22Rv1 (cell line): ENCODE results near the gene AP1M1.

Experiments
- H3K27ac ChIP-seq: fragments of 450-650 bp; 2 replicates; pipeline ENCODE4 v1.5.1; 2017
- ZFX ChIP-seq: fragments of 450-650 bp; IDR thresholded peaks from 2 replicates; pipeline ENCODE4 v1.6.1; 2017; ENCODE audit warnings: antibody characterized with exemption, borderline replicate concordance
- TF ChIP-seq, protein P1 (sequence below): fragments of 450-650 bp; IDR thresholded peaks from 2 replicates; pipeline ENCODE4 v1.5.1; 2017; ENCODE audit warnings: mild to moderate bottlenecking

AP1M1 gene

DNA sequence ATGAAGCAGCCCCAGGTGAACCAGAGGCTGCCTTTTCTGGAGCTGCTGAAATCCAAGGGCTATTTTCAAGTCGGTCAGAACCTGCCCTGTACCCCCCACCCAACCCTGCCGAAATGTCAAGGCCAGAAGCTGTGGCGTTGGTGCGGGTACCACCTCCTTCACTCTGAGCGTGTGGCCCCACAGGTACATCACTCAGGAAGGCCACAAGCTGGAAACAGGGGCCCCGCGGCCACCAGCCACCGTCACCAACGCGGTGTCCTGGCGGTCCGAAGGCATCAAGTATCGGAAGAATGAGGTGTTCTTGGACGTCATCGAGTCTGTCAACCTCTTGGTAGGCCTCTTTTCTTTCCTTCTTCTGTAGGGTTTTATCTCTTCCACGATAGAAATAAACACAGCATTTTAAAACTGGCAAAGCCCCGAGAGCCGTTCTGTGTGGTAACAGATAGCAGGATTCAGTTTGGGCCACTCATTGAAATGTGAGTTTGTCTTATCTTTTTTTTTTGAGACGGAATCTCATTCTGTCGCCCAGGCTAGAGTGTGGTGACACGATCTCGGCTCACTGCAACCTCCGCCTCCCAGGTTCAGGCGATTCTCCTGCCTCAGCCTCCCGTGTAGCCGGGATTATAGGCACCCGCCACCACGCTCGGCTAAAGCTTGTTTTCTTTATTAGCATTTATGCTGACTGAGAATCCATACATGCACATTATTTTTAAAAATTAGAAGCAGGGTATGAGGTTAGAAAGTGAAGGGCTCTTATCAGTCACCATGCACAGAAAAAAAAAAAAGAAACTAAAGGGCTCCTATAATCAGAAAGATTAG lies 11.3 kb downstream of the AP1M1 start:
- TF ChIP-seq, protein P1, sequence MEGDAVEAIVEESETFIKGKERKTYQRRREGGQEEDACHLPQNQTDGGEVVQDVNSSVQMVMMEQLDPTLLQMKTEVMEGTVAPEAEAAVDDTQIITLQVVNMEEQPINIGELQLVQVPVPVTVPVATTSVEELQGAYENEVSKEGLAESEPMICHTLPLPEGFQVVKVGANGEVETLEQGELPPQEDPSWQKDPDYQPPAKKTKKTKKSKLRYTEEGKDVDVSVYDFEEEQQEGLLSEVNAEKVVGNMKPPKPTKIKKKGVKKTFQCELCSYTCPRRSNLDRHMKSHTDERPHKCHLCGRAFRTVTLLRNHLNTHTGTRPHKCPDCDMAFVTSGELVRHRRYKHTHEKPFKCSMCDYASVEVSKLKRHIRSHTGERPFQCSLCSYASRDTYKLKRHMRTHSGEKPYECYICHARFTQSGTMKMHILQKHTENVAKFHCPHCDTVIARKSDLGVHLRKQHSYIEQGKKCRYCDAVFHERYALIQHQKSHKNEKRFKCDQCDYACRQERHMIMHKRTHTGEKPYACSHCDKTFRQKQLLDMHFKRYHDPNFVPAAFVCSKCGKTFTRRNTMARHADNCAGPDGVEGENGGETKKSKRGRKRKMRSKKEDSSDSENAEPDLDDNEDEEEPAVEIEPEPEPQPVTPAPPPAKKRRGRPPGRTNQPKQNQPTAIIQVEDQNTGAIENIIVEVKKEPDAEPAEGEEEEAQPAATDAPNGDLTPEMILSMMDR = no peak
- no peak for TF ChIP-seq ZFX

DNA sequence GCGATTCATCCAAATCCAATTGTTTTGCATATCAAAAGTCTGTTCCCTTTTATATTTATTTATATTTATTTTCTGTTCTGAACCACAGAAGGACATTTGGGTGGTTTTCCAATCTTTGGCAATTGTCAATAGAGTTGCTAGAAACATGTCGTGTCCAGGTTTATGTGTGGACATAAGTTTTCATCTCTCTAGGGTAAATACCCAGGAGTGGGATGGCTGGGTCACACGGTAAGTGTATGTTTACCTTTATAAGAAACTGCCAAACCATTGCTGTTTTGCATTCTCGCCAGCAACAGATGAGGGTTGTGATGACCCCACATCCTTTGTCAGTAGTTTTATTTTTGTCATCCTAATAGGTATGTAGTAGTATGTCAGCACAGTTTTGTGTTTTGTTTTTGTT lies 12.5 kb downstream of the AP1M1 start:
- H3K27ac ChIP-seq = no peak overlapping the region
- TF ChIP-seq, protein P1 = no peak
- no peak for TF ChIP-seq ZFX

More for the DNA sequence above, 11.3 kb downstream of the AP1M1 start:
- no peak overlapping the region for H3K27ac ChIP-seq

DNA sequence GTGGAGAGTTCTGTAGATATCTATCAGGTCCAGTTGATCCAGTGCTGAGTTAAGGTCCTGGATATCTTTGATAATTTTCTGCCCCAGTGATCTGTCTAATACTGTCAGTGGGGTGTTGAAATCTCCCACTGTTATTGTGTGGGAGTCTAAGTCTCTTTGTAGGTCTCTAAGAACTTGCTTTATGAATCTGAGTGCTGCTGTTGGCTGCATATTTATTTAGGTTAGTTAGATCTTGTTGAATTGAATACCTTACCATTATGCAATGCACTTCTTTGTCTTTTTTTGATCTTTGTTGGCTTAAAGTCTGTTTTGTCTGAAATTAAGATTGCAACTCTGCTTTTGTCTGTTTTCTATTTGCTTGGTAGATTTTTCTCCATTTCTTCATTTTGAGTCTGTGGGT lies 15.4 kb downstream of the AP1M1 start:
- TF ChIP-seq, protein P1 = no peak
- no peak overlapping the region for H3K27ac ChIP-seq

DNA sequence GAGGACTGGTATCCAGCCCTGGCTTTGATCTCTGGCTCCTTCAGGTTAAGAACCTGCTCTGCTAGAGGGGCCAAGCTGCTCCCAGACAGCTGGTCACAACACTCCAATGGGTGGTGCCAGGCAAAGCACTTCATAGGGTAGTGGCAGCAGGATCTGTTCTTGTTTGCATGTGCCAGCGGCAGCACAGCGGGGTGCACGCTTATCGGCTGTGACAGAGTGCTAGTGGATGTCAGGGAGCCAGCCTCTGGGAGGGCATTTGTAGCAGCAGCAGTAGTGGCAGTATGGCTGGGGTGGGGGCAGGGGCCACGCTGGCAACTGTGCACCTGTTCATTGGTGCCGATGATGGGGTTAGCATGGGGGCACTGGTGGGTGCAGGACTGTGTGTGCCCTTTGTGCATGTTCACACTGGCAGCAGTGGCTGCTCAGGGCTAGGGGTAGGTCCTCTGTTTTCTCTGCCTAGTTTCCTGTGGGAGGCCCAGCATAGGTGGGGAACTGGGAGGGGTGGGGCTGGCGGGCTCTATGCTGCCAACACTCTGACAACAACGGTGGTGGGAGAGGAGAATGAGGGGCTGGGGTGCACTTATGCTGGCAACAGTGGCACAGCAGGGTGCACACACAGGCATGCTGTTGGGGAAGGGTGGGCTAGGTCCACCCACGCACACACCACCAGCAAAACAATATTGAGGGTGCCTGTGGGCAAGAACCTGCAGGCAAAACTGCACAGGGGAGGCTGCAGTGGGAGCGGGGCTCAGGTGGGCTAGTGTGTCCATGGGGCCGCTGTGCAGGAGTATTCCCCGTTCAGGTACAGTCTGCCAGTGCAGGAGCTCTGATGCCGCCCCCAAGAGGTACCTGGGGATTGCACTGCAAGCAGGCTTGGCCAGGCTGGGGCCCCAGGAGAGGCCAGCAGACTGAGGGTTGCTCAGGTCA lies 19.3 kb downstream of the AP1M1 start:
- no peak overlapping the region for H3K27ac ChIP-seq
- TF ChIP-seq, protein P1 = no peak
- TF ChIP-seq ZFX = no peak

DNA sequence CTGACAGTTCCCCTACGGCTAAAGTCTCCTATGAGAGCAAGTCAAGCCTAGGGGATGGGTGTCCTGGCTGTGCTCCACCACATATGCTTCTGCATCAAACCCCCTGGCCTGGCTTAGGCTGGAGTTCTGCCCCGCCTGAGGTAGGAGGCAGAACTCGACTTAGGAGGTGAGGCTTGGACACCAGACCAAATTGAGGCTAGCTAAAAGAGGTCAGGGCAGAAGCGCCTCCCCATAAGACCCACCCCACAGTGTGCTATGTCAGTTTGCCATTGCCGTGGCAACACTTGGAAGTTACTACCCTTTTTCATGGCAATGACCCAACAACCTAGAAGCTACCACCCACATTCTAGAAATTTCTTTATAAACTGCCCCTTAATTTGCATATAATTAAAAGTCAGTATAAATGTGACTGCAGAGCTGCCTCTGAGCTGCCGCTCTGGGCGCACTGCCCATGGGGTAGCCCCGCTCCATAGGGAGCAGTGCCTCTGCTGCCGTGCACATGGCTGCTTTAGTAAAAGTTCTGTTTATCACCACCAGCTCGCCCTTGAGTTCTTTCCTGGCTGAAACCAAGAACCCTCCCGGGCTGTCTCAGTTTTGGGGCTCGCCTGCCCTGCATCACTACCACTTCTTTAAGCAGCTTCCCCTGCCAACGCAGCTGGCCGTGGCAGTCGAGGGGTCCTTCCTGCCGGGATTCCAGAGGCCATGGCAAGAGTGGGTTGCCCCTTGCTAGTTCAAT lies 20.2 kb downstream of the AP1M1 start:
- H3K27ac ChIP-seq = no peak overlapping the region
- TF ChIP-seq, protein P1 = no peak

DNA sequence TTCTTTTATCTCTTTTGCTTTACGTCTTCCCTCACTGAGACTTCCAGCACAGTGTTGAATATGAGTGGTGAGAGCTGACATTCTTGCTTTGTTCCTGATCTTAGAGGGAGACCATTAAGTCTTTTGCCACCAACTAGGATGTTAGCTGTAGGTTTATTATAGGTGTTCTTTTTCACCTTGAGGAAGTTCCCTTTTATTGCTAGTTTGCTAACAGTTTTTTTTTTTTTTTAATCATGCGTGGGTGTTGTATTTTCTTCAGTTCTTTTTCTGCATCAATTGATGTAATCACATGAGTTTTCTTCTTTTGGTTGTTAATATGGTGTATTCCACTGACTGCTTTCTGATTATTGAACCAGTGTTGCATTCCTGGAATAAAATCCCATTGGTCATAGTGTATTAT lies 21.1 kb downstream of the AP1M1 start:
- TF ChIP-seq, protein P1 = no peak
- TF ChIP-seq ZFX = no peak
- no peak overlapping the region for H3K27ac ChIP-seq
